ENCODE results near the gene ADAMTS2.

ADAMTS2 gene

GRCh38 chr5:179264783-179265513 is 80.3 kb downstream of the ADAMTS2 start:
- DNase-seq, result no peak

GRCh38 chr5:179264053-179264782 is 81.0 kb downstream of the ADAMTS2 start:
- no peak for DNase-seq

- no peak for DNase-seq
Observed at GRCh38 chr5:179263391-179264052, 81.7 kb downstream of the ADAMTS2 start.

- DNase-seq, result no peak
Observed at GRCh38 chr5:179262126-179262920, 82.9 kb downstream of the ADAMTS2 start.

GRCh38 chr5:179261301-179262125 is 83.7 kb downstream of the ADAMTS2 start:
- no peak for DNase-seq

GRCh38 chr5:179260324-179261070 is 84.8 kb downstream of the ADAMTS2 start:
- no peak for DNase-seq

GRCh38 chr5:179259731-179260323 is 85.4 kb downstream of the ADAMTS2 start:
- DNase-seq, result no peak

GRCh38 chr5:179258922-179259730 is 86.1 kb downstream of the ADAMTS2 start:
- no peak for DNase-seq

GRCh38 chr5:179258001-179258921 is 87.0 kb downstream of the ADAMTS2 start:
- no peak for DNase-seq

GRCh38 chr5:179257176-179257682 is 88.0 kb downstream of the ADAMTS2 start:
- no peak for DNase-seq

- DNase-seq, result no peak
Observed at GRCh38 chr5:179256328-179257175, 88.7 kb downstream of the ADAMTS2 start.

- no peak for DNase-seq
Observed at GRCh38 chr5:179255527-179256327, 89.5 kb downstream of the ADAMTS2 start.

- no peak for DNase-seq
Observed at GRCh38 chr5:179254638-179255271, 90.5 kb downstream of the ADAMTS2 start.

GRCh38 chr5:179253730-179254129 is 91.5 kb downstream of the ADAMTS2 start:
- DNase-seq, result no peak

- DNase-seq, result no peak
Observed at GRCh38 chr5:179251276-179251969, 93.8 kb downstream of the ADAMTS2 start.
